ENCODE results near the gene ADGRD1.

DNA sequence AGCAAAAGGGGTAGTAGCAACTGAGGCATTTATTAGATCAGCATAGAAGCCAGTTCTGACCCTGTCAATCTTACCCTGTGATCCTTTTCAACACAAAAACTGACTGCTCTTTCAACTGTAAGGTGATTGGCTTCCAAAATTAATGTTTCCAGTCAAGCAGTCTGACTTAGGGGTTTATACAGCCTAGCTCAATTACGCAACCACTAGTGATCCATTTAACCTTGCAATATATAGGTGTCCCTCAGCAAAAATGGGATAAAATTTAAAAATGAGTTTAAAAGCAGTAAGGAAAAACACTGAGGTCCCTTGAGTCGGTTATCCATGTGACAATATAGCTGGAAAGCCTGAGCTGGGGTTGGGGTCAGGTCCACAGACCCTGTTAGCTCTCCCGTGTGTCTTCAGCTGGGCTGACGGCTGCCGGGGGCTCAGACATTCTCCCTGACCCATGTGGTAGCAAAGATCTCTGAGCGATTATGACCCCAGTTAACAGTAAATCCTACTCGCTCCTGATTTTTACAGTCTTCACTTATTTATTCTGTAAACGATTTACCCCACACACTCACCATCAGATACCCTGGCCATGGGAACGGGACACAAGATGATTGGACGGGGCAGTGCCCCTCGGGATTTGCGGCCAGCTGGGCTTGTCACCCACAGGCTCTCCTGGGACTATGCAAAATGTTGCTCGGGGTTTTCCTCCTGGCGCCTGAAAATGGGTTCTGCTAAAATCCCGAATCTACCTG, 16.6 kb downstream of the ADGRD1 start:
- TF ChIP-seq, protein P1, sequence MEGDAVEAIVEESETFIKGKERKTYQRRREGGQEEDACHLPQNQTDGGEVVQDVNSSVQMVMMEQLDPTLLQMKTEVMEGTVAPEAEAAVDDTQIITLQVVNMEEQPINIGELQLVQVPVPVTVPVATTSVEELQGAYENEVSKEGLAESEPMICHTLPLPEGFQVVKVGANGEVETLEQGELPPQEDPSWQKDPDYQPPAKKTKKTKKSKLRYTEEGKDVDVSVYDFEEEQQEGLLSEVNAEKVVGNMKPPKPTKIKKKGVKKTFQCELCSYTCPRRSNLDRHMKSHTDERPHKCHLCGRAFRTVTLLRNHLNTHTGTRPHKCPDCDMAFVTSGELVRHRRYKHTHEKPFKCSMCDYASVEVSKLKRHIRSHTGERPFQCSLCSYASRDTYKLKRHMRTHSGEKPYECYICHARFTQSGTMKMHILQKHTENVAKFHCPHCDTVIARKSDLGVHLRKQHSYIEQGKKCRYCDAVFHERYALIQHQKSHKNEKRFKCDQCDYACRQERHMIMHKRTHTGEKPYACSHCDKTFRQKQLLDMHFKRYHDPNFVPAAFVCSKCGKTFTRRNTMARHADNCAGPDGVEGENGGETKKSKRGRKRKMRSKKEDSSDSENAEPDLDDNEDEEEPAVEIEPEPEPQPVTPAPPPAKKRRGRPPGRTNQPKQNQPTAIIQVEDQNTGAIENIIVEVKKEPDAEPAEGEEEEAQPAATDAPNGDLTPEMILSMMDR (IDR thresholded peaks at IDR 0.05; ENCODE audit: insufficient read depth, low read length) = no peak
- TF ChIP-seq GABPA (IDR thresholded peaks at IDR 0.05; ENCODE audit: low read depth) = no peak
- TF ChIP-seq POLR2AphosphoS5 (IDR thresholded peaks at IDR 0.05; ENCODE audit: low read depth) = no peak
